Activated naive CD8-positive, alpha-beta T cell treated with anti-CD3 and anti-CD28 coated beads, Interleukin-2, amount 50 U/mL, for 24 hours (primary cell): ENCODE data around the gene SPRED2.
A peak's percentile ranks its signal among the peaks of the same experiment; 100 is the strongest.

Experiments
- ATAC-seq: fragments of 150-1000 bp; cut with Tn5 transposase; one replicate; pipeline ENCODE4 v1.10.0; 2021
- DNase-seq: peaks from one replicate; pipeline ENCODE4 v3.0.0; 2021
- H3K27ac Mint-ChIP-seq: one replicate; pipeline ENCODE4 v1.8.0; 2021; ENCODE audit warnings: mild to moderate bottlenecking, mixed read lengths
- H3K27me3 Mint-ChIP-seq: one replicate; pipeline ENCODE4 v1.8.0; 2021; ENCODE audit warnings: mixed read lengths
- H3K36me3 Mint-ChIP-seq: one replicate; pipeline ENCODE4 v1.8.0; 2021; ENCODE audit warnings: low read depth, mixed read lengths
- H3K4me1 Mint-ChIP-seq: one replicate; pipeline ENCODE4 v1.8.0; 2021; ENCODE audit warnings: mixed read lengths
- H3K4me3 Mint-ChIP-seq: one replicate; pipeline ENCODE4 v1.8.0; 2021; ENCODE audit warnings: mild to moderate bottlenecking, moderate library complexity, mixed read lengths
- H3K9me3 Mint-ChIP-seq: one replicate; pipeline ENCODE4 v1.8.0; 2021; ENCODE audit warnings: mixed read lengths

SPRED2 gene

DNA sequence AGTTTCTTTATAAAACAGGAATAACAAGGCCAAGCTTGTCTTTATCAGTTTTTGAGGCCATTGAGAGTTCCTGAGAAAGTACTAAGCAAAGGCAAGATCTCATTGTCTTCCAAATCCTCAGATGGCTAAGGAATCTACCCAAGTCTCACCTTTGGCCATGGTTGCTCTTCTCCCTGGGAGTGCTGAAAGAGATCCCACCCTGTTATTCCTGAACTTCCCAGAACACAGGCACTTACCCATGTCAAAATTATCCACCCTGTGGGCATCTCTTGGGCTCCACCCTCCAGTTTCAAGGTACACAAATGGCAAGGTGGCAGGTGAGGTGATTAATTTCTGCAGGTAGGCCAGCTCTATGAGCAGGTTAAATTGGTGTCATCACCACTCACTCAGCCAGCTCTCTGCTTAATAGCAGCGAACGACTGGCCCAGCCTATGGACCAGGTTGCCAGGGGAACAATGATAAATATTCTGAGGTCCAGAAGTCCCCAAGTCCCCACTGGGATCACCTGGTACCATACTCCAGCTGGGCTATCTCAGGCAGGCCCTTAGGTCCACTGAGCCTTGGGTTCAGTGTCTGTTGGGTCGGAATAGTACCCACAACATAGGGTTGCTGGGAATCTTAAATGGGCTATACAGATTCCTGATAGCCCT is 2.3 kb upstream of the SPRED2 start:
- ATAC-seq (no peak), DNase-seq (no peak)
- H3K36me3 Mint-ChIP-seq, result no peaks in the 10 kb centered on the region
- no peak overlapping the region for H3K27ac Mint-ChIP-seq
- H3K9me3 Mint-ChIP-seq, result no peaks in the 10 kb centered on the region
- peak overlapping the region; percentile 35 for H3K4me3 Mint-ChIP-seq
- H3K4me1 Mint-ChIP-seq, result peaks cover 30% of the 10 kb centered on the region
- peaks cover 60% of the 10 kb centered on the region for H3K27me3 Mint-ChIP-seq

DNA sequence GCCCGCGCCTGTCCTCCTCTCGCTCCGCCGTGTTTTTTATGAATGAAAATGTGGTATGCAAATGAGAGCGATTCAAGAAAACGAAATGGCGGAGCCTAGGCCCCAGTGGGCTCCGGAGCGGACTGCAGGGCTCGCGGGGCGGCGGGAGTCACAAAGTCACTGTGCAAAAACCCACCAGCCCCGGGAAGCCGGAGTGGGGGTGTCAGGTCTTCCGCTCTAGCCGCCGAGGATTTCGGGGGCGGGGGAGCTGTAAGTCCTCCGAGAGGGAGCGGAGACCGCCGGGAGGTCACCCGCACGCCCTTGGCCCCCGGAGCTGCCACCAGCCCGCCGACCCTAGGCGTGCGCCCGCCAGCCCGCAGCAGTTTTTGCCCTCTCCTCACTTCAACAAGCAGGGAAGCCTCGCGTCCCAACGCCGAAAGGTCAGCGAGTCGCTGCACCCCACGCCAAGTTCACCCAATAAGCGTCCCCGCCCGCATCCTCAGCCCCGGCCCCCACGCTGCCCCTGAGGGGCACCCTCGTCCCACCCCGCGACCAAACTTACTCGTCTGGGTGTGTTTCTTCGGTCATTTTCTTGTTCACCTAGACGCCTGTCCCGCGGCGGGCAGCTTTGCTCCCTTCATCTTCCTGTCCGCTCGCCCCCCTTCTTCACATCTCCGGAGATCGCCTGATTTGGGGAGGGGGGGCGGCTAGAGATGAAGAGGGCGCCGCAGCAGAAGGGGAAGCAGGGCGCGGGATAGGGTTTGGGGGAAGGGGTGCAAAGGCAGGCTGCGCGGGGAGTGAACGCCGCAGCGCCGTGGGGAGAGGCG is 775 bp downstream of the SPRED2 start:
- H3K36me3 Mint-ChIP-seq, result no peaks in the 10 kb centered on the region
- DNase-seq (peak; percentile 46), ATAC-seq (peak; percentile 13)
- H3K4me3 Mint-ChIP-seq, result peak overlapping the region; percentile 86
- peaks cover 25% of the 10 kb centered on the region for H3K4me1 Mint-ChIP-seq
- H3K27ac Mint-ChIP-seq, result peak overlapping the region; percentile 27
- peaks cover 55% of the 10 kb centered on the region for H3K27me3 Mint-ChIP-seq
- H3K9me3 Mint-ChIP-seq, result no peaks in the 10 kb centered on the region

- H3K27ac Mint-ChIP-seq, result no peak overlapping the region
- ATAC-seq, result peak; percentile 73
Measured at GRCh38 chr2:65430603-65431420, 1.6 kb downstream of the SPRED2 start.

GRCh38 chr2:65429786-65430602 is 2.4 kb downstream of the SPRED2 start:
- DNase-seq (no peak), ATAC-seq (no peak)
- peaks cover 14% of the 10 kb centered on the region for H3K4me1 Mint-ChIP-seq
- no peaks in the 10 kb centered on the region for H3K9me3 Mint-ChIP-seq
- peaks cover 51% of the 10 kb centered on the region for H3K27me3 Mint-ChIP-seq
- peak overlapping the region; percentile 86 for H3K4me3 Mint-ChIP-seq
- H3K36me3 Mint-ChIP-seq, result no peaks in the 10 kb centered on the region
- no peak overlapping the region for H3K27ac Mint-ChIP-seq

More at GRCh38 chr2:65430603-65431420, 1.6 kb downstream of the SPRED2 start:
- Mint-ChIP-seq H3K27me3 (peaks cover 54% of the 10 kb centered on the region), H3K36me3 (no peaks in the 10 kb centered on the region), H3K4me3 (peak overlapping the region; percentile 86), H3K4me1 (peaks cover 19% of the 10 kb centered on the region), H3K9me3 (no peaks in the 10 kb centered on the region)
- DNase-seq, result peak; percentile 63

- no peak for ATAC-seq
- no peak for DNase-seq
- no peak overlapping the region for H3K4me3 Mint-ChIP-seq
- peaks cover 35% of the 10 kb centered on the region for H3K27me3 Mint-ChIP-seq
- no peak overlapping the region for H3K27ac Mint-ChIP-seq
- no peaks in the 10 kb centered on the region for H3K9me3 Mint-ChIP-seq
- peaks cover 10% of the 10 kb centered on the region for H3K4me1 Mint-ChIP-seq
- H3K36me3 Mint-ChIP-seq, result no peaks in the 10 kb centered on the region
Measured at GRCh38 chr2:65427532-65427931, 4.9 kb downstream of the SPRED2 start.

DNA sequence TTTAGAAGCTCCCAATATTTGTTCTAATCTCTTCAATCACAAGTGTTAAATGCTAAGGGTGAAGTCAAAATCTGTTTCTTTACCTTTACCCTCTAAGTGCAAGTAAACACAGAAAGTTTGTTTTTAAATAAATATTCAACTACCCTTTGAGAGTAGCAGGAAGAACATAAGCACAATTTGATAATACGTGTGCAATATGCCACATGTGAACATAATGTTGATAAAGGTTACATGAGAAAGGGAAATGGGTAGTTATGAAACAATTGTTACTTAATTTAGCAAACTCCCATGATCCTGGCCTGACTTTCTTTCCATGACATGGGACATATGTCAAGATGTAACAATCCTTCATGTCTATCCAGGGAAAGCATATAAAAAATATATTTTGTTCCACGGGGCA is 7.1 kb downstream of the SPRED2 start:
- Mint-ChIP-seq H3K4me3 (no peak overlapping the region), H3K27ac (no peak overlapping the region)
- no peak for DNase-seq

GRCh38 chr2:65424391-65424790 is 8.0 kb downstream of the SPRED2 start:
- H3K4me3 Mint-ChIP-seq, result no peak overlapping the region

More for the DNA sequence above, 7.1 kb downstream of the SPRED2 start:
- ATAC-seq, result no peak
- H3K27me3 Mint-ChIP-seq, result peaks cover 32% of the 10 kb centered on the region
- no peaks in the 10 kb centered on the region for H3K9me3 Mint-ChIP-seq
- peaks cover 21% of the 10 kb centered on the region for H3K4me1 Mint-ChIP-seq
- H3K36me3 Mint-ChIP-seq, result no peaks in the 10 kb centered on the region

DNA sequence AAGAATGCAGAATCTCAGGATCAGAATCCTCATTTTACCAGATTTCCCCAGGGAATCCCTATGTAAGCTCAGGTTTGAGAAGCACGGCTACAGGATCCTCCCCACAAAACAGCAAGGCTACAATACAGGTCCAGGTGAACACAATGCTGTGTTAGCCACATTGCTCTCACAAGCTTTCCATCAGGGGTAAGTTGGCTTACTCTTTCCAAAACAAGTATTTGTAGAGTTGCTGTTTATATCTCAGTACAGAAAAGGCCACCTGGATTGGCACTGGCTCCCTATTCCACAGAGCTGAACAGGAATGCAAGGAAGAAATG is 11.0 kb downstream of the SPRED2 start:
- H3K4me3 Mint-ChIP-seq, result no peak overlapping the region
- H3K4me1 Mint-ChIP-seq, result peaks cover 36% of the 10 kb centered on the region
- H3K36me3 Mint-ChIP-seq, result no peaks in the 10 kb centered on the region
- no peak overlapping the region for H3K27ac Mint-ChIP-seq
- peaks cover 11% of the 10 kb centered on the region for H3K27me3 Mint-ChIP-seq
- H3K9me3 Mint-ChIP-seq, result no peaks in the 10 kb centered on the region
- no peak for DNase-seq
- ATAC-seq, result no peak

More at GRCh38 chr2:65424391-65424790, 8.0 kb downstream of the SPRED2 start:
- H3K9me3 Mint-ChIP-seq, result no peaks in the 10 kb centered on the region
- peaks cover 19% of the 10 kb centered on the region for H3K4me1 Mint-ChIP-seq
- H3K27ac Mint-ChIP-seq, result no peak overlapping the region
- no peak for ATAC-seq
- peaks cover 24% of the 10 kb centered on the region for H3K27me3 Mint-ChIP-seq
- no peaks in the 10 kb centered on the region for H3K36me3 Mint-ChIP-seq
- DNase-seq, result no peak

DNA sequence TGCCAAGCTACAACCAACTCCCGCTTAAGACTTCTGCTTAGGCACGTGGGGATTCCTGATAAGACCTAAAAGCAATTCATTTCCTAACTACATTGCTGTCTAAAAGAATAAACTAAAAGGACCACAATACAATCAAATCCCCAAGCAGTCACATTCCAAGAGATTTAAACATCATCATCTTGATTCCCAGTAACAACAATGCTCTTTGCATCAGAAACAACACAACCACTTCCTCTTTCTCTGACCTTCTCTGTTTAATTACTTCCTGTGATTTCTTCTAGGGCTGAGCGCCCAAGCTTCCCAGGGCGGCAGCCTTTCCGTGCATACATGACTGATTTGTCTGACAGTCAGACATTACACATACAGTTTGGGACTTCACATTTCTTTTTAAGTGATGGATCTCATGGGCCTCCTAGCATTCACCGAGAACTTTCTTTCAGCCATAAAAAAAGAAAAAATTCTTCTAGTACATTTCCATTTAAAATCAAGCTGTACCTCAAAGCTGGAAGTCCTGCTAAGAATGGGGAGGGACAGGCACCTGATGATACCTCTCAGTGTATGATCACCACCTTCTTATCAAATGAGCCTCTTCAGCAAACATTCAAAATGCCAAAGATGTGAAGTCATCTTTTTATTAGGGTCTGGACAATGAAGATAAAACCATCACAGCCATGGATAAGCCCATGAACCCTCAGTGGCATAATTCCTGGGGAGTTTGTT is 11.5 kb downstream of the SPRED2 start:
- Mint-ChIP-seq H3K27me3 (peaks cover 14% of the 10 kb centered on the region), H3K36me3 (no peaks in the 10 kb centered on the region), H3K4me3 (peak overlapping the region; percentile 16)

GRCh38 chr2:65417509-65418085 is 14.8 kb downstream of the SPRED2 start:
- H3K4me1 Mint-ChIP-seq, result peaks cover 48% of the 10 kb centered on the region
- peak overlapping the region; percentile 59 for H3K27ac Mint-ChIP-seq
- ATAC-seq, result peak; percentile 91
- DNase-seq, result no peak
- H3K9me3 Mint-ChIP-seq, result no peaks in the 10 kb centered on the region
- peaks cover 13% of the 10 kb centered on the region for H3K27me3 Mint-ChIP-seq
- H3K4me3 Mint-ChIP-seq, result peak overlapping the region; percentile 4
- H3K36me3 Mint-ChIP-seq, result no peaks in the 10 kb centered on the region

More for the DNA sequence above, 11.5 kb downstream of the SPRED2 start:
- ATAC-seq (no peak), DNase-seq (no peak)
- Mint-ChIP-seq H3K27ac (no peak overlapping the region), H3K4me1 (peaks cover 39% of the 10 kb centered on the region), H3K9me3 (no peaks in the 10 kb centered on the region)

DNA sequence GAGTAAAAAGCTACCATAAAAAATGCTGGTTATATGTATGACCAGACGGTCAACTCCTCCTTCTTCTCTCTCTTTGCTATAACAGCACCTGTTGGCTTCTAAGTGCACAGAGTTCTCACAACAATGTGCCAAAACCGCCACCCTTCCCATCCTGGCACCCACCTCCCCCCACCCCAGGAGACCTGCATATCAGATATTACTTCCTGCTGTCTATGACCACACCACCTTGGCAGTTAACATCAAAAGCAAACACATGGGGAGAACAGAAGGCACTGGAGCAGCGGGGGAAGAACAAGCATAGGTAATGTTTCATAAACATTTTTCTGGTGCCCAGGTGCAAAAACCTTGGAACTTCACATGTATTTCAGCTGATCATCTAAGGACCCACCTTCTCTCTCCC is 15.5 kb downstream of the SPRED2 start:
- peak overlapping the region; percentile 59 for H3K27ac Mint-ChIP-seq
- H3K27me3 Mint-ChIP-seq, result peaks cover 13% of the 10 kb centered on the region
- H3K36me3 Mint-ChIP-seq, result no peaks in the 10 kb centered on the region
- H3K4me1 Mint-ChIP-seq, result peaks cover 46% of the 10 kb centered on the region
- no peak for ATAC-seq
- peak overlapping the region; percentile 4 for H3K4me3 Mint-ChIP-seq
- no peaks in the 10 kb centered on the region for H3K9me3 Mint-ChIP-seq
- DNase-seq, result no peak

DNA sequence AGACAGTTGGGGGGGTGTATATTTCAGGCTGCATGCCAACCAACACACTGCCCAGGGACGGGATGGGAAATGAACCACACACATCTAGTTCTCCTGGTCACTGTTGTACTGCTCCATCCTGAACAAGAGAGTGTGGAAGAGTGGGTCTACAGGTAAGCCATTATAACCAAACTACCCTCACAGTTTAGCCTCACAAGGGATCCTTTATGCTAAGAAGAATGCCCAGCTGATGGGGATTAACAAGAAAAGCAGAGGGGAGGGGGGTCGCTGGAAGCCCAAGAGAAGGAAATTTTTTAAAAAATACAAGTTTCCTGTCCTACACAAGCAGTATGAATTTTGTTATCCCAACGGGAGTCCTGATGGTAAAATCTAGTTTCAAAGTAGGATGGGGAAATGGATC is 16.1 kb downstream of the SPRED2 start:
- ATAC-seq (no peak), DNase-seq (no peak)
- Mint-ChIP-seq H3K27me3 (peaks cover 13% of the 10 kb centered on the region), H3K27ac (no peak overlapping the region), H3K9me3 (no peaks in the 10 kb centered on the region), H3K4me3 (no peak overlapping the region), H3K36me3 (no peaks in the 10 kb centered on the region), H3K4me1 (peaks cover 43% of the 10 kb centered on the region)

DNA sequence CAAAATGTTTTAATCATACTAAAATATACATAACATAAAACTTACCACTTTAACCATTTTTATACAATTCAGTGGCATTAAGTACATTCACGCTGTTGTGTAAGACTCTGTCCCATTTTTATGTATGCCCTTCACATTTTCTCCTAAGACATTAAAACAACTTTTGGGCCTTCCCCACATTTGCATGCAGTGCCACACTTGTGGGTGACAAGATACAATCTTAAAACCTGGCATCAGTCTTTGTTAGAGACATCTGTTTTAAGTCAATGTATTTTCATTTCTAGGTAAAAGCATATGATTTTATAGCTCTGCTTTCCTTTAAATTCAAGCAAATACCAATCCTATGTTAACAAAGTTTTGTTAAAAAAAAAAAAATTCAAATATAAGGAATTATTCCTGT is 17.3 kb downstream of the SPRED2 start:
- peaks cover 15% of the 10 kb centered on the region for H3K27me3 Mint-ChIP-seq
- no peak for ATAC-seq
- H3K4me1 Mint-ChIP-seq, result peaks cover 33% of the 10 kb centered on the region
- H3K4me3 Mint-ChIP-seq, result no peak overlapping the region
- no peak for DNase-seq
- no peaks in the 10 kb centered on the region for H3K36me3 Mint-ChIP-seq
- H3K9me3 Mint-ChIP-seq, result no peaks in the 10 kb centered on the region
- no peak overlapping the region for H3K27ac Mint-ChIP-seq
